BLaER1 (cell line): Measurements from ENCODE around the gene GATA2.
A peak's percentile ranks its signal among the peaks of the same experiment; 100 is the strongest.

Experiments used
- H3K27ac ChIP-seq: shearing (Covaris generic); formaldehyde crosslinking; 2 replicates; pipeline ENCODE4 v1.8.1; 2022
- H3K27me3 ChIP-seq: shearing (Covaris generic); formaldehyde crosslinking; 2 replicates; pipeline ENCODE4 v1.8.1; 2022
- H3K36me3 ChIP-seq: shearing (Covaris generic); formaldehyde crosslinking; 2 replicates; pipeline ENCODE4 v1.8.1; 2022
- H3K4me1 ChIP-seq: shearing (Covaris generic); formaldehyde crosslinking; 2 replicates; pipeline ENCODE4 v1.8.1; 2022
- H3K4me2 ChIP-seq: shearing (Covaris generic); formaldehyde crosslinking; 2 replicates; pipeline ENCODE4 v1.8.1; 2022
- H3K4me3 ChIP-seq: shearing (Covaris generic); formaldehyde crosslinking; 2 replicates; pipeline ENCODE4 v1.8.1; 2022
- H3K9ac ChIP-seq: shearing (Covaris generic); formaldehyde crosslinking; 2 replicates; pipeline ENCODE4 v1.8.1; 2022
- H3K9me3 ChIP-seq: shearing (Covaris generic); formaldehyde crosslinking; 2 replicates; pipeline ENCODE4 v1.8.1; 2022
- H4K20me1 ChIP-seq: shearing (Covaris generic); formaldehyde crosslinking; 2 replicates; pipeline ENCODE4 v1.8.1; 2022
- Cebpa-rat ChIP-seq: shearing (Covaris generic); IDR thresholded peaks from 2 replicates; pipeline ENCODE4 v1.8.1; 2022

GATA2 gene

GRCh38 chr3:128484404-128485281 lies 8.4 kb downstream of the GATA2 start:
- no peak overlapping the region for H3K27ac ChIP-seq
- H3K36me3 ChIP-seq: no peaks in the 10 kb centered on the region
- H3K27me3 ChIP-seq: peaks cover 100% of the 10 kb centered on the region
- H3K4me2 ChIP-seq: peak overlapping the region; percentile 79
- no peak overlapping the region for H3K4me3 ChIP-seq
- H3K9ac ChIP-seq: no peak overlapping the region
- peaks cover 74% of the 10 kb centered on the region for H4K20me1 ChIP-seq
- no peaks in the 10 kb centered on the region for H3K9me3 ChIP-seq
- TF ChIP-seq Cebpa-rat: no peak
- peaks cover 75% of the 10 kb centered on the region for H3K4me1 ChIP-seq

GRCh38 chr3:128483657-128484403 lies 9.2 kb downstream of the GATA2 start:
- H3K4me3 ChIP-seq: peak overlapping the region; percentile 30; the same call in 1 of the 2 replicates
- H3K27me3 ChIP-seq: peaks cover 94% of the 10 kb centered on the region
- peaks cover 67% of the 10 kb centered on the region for H3K4me1 ChIP-seq
- no peaks in the 10 kb centered on the region for H3K36me3 ChIP-seq
- peak overlapping the region; percentile 79 for H3K4me2 ChIP-seq
- H3K9me3 ChIP-seq: no peaks in the 10 kb centered on the region
- peaks cover 66% of the 10 kb centered on the region for H4K20me1 ChIP-seq
- H3K27ac ChIP-seq: peak overlapping the region; percentile 40; the same call in 1 of the 2 replicates
- no peak for TF ChIP-seq Cebpa-rat
- H3K9ac ChIP-seq: peak overlapping the region; percentile 36; the same call in 1 of the 2 replicates

- Histone ChIP-seq H3K4me1 (peaks cover 58% of the 10 kb centered on the region), H3K9ac (peak overlapping the region; percentile 36; the same call in 1 of the 2 replicates), H3K27ac (peak overlapping the region; percentile 40; the same call in 1 of the 2 replicates), H3K4me3 (peak overlapping the region; percentile 30; the same call in 1 of the 2 replicates), H3K36me3 (no peaks in the 10 kb centered on the region), H3K4me2 (peak overlapping the region; percentile 79), H4K20me1 (peaks cover 57% of the 10 kb centered on the region), H3K9me3 (no peaks in the 10 kb centered on the region), H3K27me3 (peaks cover 85% of the 10 kb centered on the region)
- TF ChIP-seq Cebpa-rat: no peak
Observed at GRCh38 chr3:128482666-128483656, 10.0 kb downstream of the GATA2 start.

DNA sequence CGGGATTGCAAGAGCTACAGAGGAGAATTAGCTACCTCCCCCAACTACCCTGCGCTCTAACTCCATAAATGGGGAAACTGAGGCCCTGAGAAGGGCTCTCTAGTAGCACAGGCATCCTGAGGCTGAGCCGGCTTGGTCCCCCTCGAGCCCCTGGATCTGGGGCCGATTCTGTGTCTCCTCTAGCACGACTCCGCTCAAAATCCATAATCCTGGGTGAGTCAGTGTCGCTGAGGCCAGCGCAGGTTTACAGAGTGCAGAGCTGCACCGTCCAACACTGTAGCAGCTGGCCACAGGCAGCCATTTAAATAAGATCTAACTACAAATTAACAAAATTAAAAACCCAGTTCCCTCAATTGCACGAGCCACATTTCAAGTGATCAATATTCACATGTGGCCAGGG lies 10.8 kb downstream of the GATA2 start:
- no peak for TF ChIP-seq Cebpa-rat
- no peaks in the 10 kb centered on the region for H3K9me3 ChIP-seq
- no peak overlapping the region for H3K4me3 ChIP-seq
- peak overlapping the region; percentile 79 for H3K4me2 ChIP-seq
- peaks cover 77% of the 10 kb centered on the region for H3K27me3 ChIP-seq
- peaks cover 50% of the 10 kb centered on the region for H3K4me1 ChIP-seq
- no peaks in the 10 kb centered on the region for H3K36me3 ChIP-seq
- no peak overlapping the region for H3K9ac ChIP-seq
- H4K20me1 ChIP-seq: peaks cover 49% of the 10 kb centered on the region
- no peak overlapping the region for H3K27ac ChIP-seq

- Histone ChIP-seq H3K9ac (no peak overlapping the region), H4K20me1 (peaks cover 42% of the 10 kb centered on the region), H3K27me3 (peaks cover 70% of the 10 kb centered on the region), H3K9me3 (no peaks in the 10 kb centered on the region), H3K4me2 (peak overlapping the region; percentile 79), H3K27ac (no peak overlapping the region), H3K4me1 (peaks cover 47% of the 10 kb centered on the region), H3K36me3 (no peaks in the 10 kb centered on the region), H3K4me3 (no peak overlapping the region)
- TF ChIP-seq Cebpa-rat: no peak
Observed at GRCh38 chr3:128481438-128481942, 11.5 kb downstream of the GATA2 start.

- Histone ChIP-seq H3K4me3 (no peak overlapping the region), H3K27me3 (peaks cover 64% of the 10 kb centered on the region), H3K9ac (no peak overlapping the region)
Observed at GRCh38 chr3:128480717-128481437, 12.1 kb downstream of the GATA2 start.

DNA sequence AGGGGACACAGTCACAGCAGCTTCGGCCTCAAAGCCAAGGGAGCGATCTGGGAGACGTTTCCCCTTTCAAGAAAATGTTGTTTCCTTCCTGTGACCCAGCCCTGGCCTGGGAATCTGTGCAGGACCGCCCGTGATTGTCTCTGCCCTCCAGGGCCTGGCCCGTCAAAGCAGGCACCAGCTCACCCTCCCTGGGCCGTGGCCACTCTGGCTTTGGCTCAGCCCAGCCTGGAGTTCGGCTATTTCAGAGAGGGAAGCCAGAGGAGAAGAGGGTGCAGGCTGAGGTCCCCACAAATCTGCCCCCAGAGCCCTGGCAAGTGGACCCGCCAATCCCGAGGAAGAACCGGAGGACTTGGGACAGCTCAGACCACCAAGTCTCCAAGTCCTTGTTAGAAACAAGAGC lies 12.7 kb downstream of the GATA2 start:
- peaks cover 50% of the 10 kb centered on the region for H3K4me1 ChIP-seq
- H3K36me3 ChIP-seq: no peaks in the 10 kb centered on the region
- peaks cover 30% of the 10 kb centered on the region for H4K20me1 ChIP-seq
- no peak overlapping the region for H3K9ac ChIP-seq
- no peak overlapping the region for H3K27ac ChIP-seq
- H3K4me3 ChIP-seq: no peak overlapping the region
- H3K4me2 ChIP-seq: no peak overlapping the region
- H3K9me3 ChIP-seq: no peaks in the 10 kb centered on the region
- H3K27me3 ChIP-seq: peaks cover 58% of the 10 kb centered on the region
- TF ChIP-seq Cebpa-rat: no peak

More at GRCh38 chr3:128480717-128481437, 12.1 kb downstream of the GATA2 start:
- H3K4me1 ChIP-seq: peaks cover 50% of the 10 kb centered on the region
- no peaks in the 10 kb centered on the region for H3K36me3 ChIP-seq
- H3K4me2 ChIP-seq: peak overlapping the region; percentile 79
- no peaks in the 10 kb centered on the region for H3K9me3 ChIP-seq
- no peak overlapping the region for H3K27ac ChIP-seq
- H4K20me1 ChIP-seq: peaks cover 36% of the 10 kb centered on the region
- TF ChIP-seq Cebpa-rat: no peak

DNA sequence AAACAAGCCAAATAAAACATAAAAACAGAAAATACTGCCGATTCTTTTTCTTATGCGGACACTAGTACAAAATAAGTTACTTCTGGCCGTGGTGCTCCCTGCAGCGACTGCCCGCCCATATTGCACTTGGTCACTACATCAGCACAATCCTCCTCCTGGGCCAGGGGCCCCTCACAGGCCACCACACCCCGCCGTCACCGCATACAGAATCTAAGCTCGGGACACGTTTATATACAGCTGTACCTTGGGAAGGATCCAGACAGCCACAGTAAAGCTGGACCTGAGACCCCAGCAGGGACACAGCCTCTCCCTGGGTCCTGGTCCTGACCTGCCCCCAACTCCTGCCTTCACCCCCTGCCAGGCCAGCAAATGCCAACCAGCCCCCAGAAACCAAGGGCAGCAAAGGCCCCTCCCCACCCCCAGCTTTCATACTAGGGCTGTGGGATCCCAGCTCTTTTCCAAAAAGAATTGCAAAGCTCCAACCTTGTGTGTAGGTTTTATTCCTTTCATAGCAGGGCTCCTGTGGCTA lies 13.4 kb downstream of the GATA2 start:
- no peak overlapping the region for H3K27ac ChIP-seq
- H3K4me2 ChIP-seq: no peak overlapping the region
- H3K36me3 ChIP-seq: no peaks in the 10 kb centered on the region
- H3K4me3 ChIP-seq: no peak overlapping the region
- no peak overlapping the region for H3K9ac ChIP-seq
- H3K9me3 ChIP-seq: no peaks in the 10 kb centered on the region
- H4K20me1 ChIP-seq: peaks cover 24% of the 10 kb centered on the region
- no peak for TF ChIP-seq Cebpa-rat
- peaks cover 44% of the 10 kb centered on the region for H3K4me1 ChIP-seq
- peaks cover 51% of the 10 kb centered on the region for H3K27me3 ChIP-seq
